ENCODE results near the gene GAS7.

The GAS7 gene

GRCh38 chr17:9878786-9879525 is 319.4 kb downstream of the GAS7 start:
- ChIA-PET CTCF (interaction anchor here (2.2 kb wide), 1 partner anchor 11 kb away, joined by 10 read pairs; no protein-coding TSS in a partner anchor), POLR2A (no interaction called here)
- DNase-seq (ENCODE audit: extremely low spot score) = no peak
- TF ChIP-seq TARDBP (IDR thresholded peaks at IDR 0.05) (no peak), CTBP1 (IDR thresholded peaks at IDR 0.05; ENCODE audit: borderline replicate concordance) (no peak), L3MBTL2 (conservative IDR thresholded peaks at IDR 0.05) (no peak), SP1 (IDR thresholded peaks at IDR 0.05) (no peak), FOXK2 (IDR thresholded peaks at IDR 0.05) (no peak), SUZ12 (IDR thresholded peaks at IDR 0.05) (no peak), FOXM1 (IDR thresholded peaks at IDR 0.05; ENCODE audit: borderline replicate concordance) (no peak), BHLHE40 (IDR thresholded peaks at IDR 0.05; ENCODE audit: borderline replicate concordance) (no peak), ZNF384 (IDR thresholded peaks at IDR 0.05) (no peak), ELF4 (IDR thresholded peaks at IDR 0.05) (no peak), NFRKB (IDR thresholded peaks at IDR 0.05) (no peak), ARNT (IDR thresholded peaks at IDR 0.05) (no peak), FOXA1 (IDR thresholded peaks at IDR 0.05) (no peak)
- TF ChIP-seq, protein P1, sequence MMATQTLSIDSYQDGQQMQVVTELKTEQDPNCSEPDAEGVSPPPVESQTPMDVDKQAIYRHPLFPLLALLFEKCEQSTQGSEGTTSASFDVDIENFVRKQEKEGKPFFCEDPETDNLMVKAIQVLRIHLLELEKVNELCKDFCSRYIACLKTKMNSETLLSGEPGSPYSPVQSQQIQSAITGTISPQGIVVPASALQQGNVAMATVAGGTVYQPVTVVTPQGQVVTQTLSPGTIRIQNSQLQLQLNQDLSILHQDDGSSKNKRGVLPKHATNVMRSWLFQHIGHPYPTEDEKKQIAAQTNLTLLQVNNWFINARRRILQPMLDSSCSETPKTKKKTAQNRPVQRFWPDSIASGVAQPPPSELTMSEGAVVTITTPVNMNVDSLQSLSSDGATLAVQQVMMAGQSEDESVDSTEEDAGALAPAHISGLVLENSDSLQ (IDR thresholded peaks at IDR 0.05) = no peak

GRCh38 chr17:9878356-9878755 is 320.1 kb downstream of the GAS7 start:
- DNase-seq (ENCODE audit: extremely low spot score) = no peak
- ChIA-PET POLR2A (no interaction called here), CTCF (interaction anchor here (0.6 to 2.2 kb wide), 2 partner anchors 12 to 161 kb away, joined by 3 to 10 read pairs; no protein-coding TSS in a partner anchor)
- TF ChIP-seq L3MBTL2 (conservative IDR thresholded peaks at IDR 0.05) = no peak
- no peak for TF ChIP-seq SUZ12 (IDR thresholded peaks at IDR 0.05)
- TF ChIP-seq FOXK2 (IDR thresholded peaks at IDR 0.05) = no peak
- TF ChIP-seq LEF1 (IDR thresholded peaks at IDR 0.05; ENCODE audit: borderline replicate concordance) = no peak
- no peak for TF ChIP-seq ZNF384 (IDR thresholded peaks at IDR 0.05)
- TF ChIP-seq FOXA1 (IDR thresholded peaks at IDR 0.05) = no peak
- TF ChIP-seq ARNT (IDR thresholded peaks at IDR 0.05) = no peak
- TF ChIP-seq SP1 (IDR thresholded peaks at IDR 0.05) = no peak
- TF ChIP-seq, protein P1 (IDR thresholded peaks at IDR 0.05) = no peak
- no peak for TF ChIP-seq HDGF (IDR thresholded peaks at IDR 0.05; ENCODE audit: borderline replicate concordance)

DNA sequence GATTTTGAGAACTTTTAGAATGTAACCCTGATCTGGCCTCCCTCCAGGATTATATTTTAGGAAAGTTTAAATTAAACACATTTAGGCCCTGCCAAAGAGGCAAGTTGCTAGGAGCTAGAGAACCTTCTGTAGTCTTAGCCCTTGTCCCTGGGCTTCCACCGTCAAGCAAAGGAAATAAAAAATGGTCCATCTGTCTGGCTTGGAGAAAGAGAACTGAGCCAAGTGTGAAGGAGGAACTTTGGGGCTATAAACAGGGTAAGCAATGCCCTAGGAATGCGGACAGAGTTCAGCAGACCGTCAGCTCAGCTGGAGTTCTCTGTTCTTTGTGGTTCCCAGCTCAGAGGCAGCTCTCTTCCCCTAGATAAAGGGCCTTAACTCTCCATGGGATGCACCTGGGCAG is 323.0 kb downstream of the GAS7 start:
- TF ChIP-seq ARNT (IDR thresholded peaks at IDR 0.05) = no peak
- no peak for TF ChIP-seq LEF1 (IDR thresholded peaks at IDR 0.05; ENCODE audit: borderline replicate concordance)
- TF ChIP-seq ZNF384 (IDR thresholded peaks at IDR 0.05) = no peak
- no peak for TF ChIP-seq FOXK2 (IDR thresholded peaks at IDR 0.05)
- no peak for TF ChIP-seq HDGF (IDR thresholded peaks at IDR 0.05; ENCODE audit: borderline replicate concordance)
- no peak for TF ChIP-seq SUZ12 (IDR thresholded peaks at IDR 0.05)
- no peak for TF ChIP-seq BHLHE40 (IDR thresholded peaks at IDR 0.05; ENCODE audit: borderline replicate concordance)
- TF ChIP-seq ELF4 (IDR thresholded peaks at IDR 0.05) = no peak
- TF ChIP-seq L3MBTL2 (conservative IDR thresholded peaks at IDR 0.05) = no peak
- TF ChIP-seq FOXM1 (IDR thresholded peaks at IDR 0.05; ENCODE audit: borderline replicate concordance) = no peak
- no peak for TF ChIP-seq SP1 (IDR thresholded peaks at IDR 0.05)
- CTCF ChIA-PET = no interaction called here
- no peak for DNase-seq (ENCODE audit: extremely low spot score)
- POLR2A ChIA-PET = no interaction called here

DNA sequence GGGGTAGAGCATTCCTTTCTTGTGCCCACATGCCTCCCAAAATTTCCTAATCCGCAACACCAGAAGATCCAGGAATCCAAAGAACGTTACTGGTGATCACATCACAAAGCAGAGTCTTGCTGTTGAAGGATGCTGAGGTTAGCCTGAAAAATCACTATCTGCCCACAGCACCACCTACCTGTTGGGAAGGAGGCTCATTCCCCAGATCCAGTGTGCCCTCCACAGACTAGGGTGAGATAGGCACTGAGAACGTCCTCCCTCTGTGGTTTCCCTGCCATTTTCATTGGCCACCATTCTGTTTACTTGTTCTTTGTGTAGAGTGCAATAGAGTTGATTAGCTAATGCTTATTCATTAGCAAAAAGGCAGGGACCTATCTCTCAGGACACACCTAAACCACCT is 323.7 kb downstream of the GAS7 start:
- ChIA-PET POLR2A (no interaction called here), CTCF (no interaction called here)
- no peak for DNase-seq (ENCODE audit: extremely low spot score)
- TF ChIP-seq FOXM1 (IDR thresholded peaks at IDR 0.05; ENCODE audit: borderline replicate concordance) (no peak), ZNF384 (IDR thresholded peaks at IDR 0.05) (no peak), SUZ12 (IDR thresholded peaks at IDR 0.05) (no peak), FOXK2 (IDR thresholded peaks at IDR 0.05) (no peak), SP1 (IDR thresholded peaks at IDR 0.05) (no peak), CTBP1 (IDR thresholded peaks at IDR 0.05; ENCODE audit: borderline replicate concordance) (no peak), NFRKB (IDR thresholded peaks at IDR 0.05) (no peak)

DNA sequence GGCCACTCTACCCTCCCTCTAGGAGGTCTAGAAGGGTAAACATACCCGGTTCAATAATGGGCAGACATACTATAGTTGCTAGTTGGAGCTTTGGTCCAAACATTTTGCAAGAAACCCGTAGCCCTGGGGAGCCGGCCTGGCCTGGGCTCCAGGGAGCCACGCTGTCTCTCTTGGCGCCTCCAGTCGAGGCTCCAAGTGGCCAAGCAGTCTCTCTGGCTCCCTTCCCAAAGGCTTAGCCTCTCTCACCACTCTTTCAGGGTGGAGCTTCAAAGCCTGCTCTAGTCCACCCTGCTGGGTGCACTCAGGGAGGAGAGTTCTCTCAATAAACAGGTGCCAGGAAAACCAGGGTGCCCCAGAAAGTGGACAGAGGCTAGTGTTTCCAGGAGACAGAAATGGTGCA is 325.6 kb downstream of the GAS7 start:
- DNase-seq (ENCODE audit: extremely low spot score) = no peak
- CTCF ChIA-PET = no interaction called here
- no peak for TF ChIP-seq TARDBP (IDR thresholded peaks at IDR 0.05)
- no peak for TF ChIP-seq ZNF384 (IDR thresholded peaks at IDR 0.05)
- TF ChIP-seq FOXK2 (IDR thresholded peaks at IDR 0.05) = no peak
- no peak for TF ChIP-seq CTBP1 (IDR thresholded peaks at IDR 0.05; ENCODE audit: borderline replicate concordance)
- TF ChIP-seq HDGF (IDR thresholded peaks at IDR 0.05; ENCODE audit: borderline replicate concordance) = no peak
- TF ChIP-seq ARNT (IDR thresholded peaks at IDR 0.05) = no peak
- TF ChIP-seq L3MBTL2 (conservative IDR thresholded peaks at IDR 0.05) = no peak
- no peak for TF ChIP-seq LEF1 (IDR thresholded peaks at IDR 0.05; ENCODE audit: borderline replicate concordance)
- no peak for TF ChIP-seq NFRKB (IDR thresholded peaks at IDR 0.05)
- TF ChIP-seq FOXM1 (IDR thresholded peaks at IDR 0.05; ENCODE audit: borderline replicate concordance) = no peak
- no peak for TF ChIP-seq BHLHE40 (IDR thresholded peaks at IDR 0.05; ENCODE audit: borderline replicate concordance)
- TF ChIP-seq FOXA1 (IDR thresholded peaks at IDR 0.05) = no peak
- TF ChIP-seq SUZ12 (IDR thresholded peaks at IDR 0.05) = no peak
- no peak for TF ChIP-seq SP1 (IDR thresholded peaks at IDR 0.05)
- TF ChIP-seq, protein P1 (IDR thresholded peaks at IDR 0.05) = no peak
- TF ChIP-seq ELF4 (IDR thresholded peaks at IDR 0.05) = no peak
- POLR2A ChIA-PET = no interaction called here

DNA sequence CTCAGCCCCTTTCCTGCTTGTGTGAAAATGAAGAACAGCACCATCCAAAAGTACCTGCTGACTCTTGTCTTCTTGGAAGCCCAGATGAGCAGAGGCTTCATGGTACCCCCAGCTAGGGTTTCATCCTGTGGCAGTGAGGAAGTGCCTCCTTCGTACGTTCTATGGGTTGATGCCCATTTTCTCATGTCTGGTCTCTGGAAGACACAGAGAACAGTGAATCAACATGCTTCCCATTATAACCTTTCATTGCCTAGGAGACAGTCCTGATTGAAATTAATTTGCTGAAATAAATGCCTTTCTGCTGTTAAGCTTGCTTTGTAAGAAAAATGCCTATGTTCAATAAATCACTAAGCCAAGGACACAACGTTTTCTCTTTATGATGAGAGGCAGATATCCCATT is 329.9 kb downstream of the GAS7 start:
- ChIA-PET CTCF (no interaction called here), POLR2A (no interaction called here)
- DNase-seq (ENCODE audit: extremely low spot score) = no peak
- TF ChIP-seq FOXM1 (IDR thresholded peaks at IDR 0.05; ENCODE audit: borderline replicate concordance) (no peak), FOXK2 (IDR thresholded peaks at IDR 0.05) (no peak), HDGF (IDR thresholded peaks at IDR 0.05; ENCODE audit: borderline replicate concordance) (no peak), SP1 (IDR thresholded peaks at IDR 0.05) (no peak), NFRKB (IDR thresholded peaks at IDR 0.05) (no peak), ELF4 (IDR thresholded peaks at IDR 0.05) (no peak), FOXA1 (IDR thresholded peaks at IDR 0.05) (no peak), CTBP1 (IDR thresholded peaks at IDR 0.05; ENCODE audit: borderline replicate concordance) (no peak), SUZ12 (IDR thresholded peaks at IDR 0.05) (no peak)
